HG02763 (cell line): ENCODE results near the gene FSHB.
"Not testable (repeated sequence)": the region's sequence is repeated elsewhere in the genome, so short reads cannot be mapped to it uniquely, and the experiment has no call there.

ENCODE experiments used
- ATAC-seq: cut with Tn5 transposase; IDR thresholded peaks from one replicate; pipeline ENCODE4 v1.9.1; 2021; ENCODE audit warnings: mild to moderate bottlenecking, moderate library complexity; ENCODE audit not compliant: unreplicated experiment

FSHB gene

GRCh38 chr11:30261821-30262220 is 31.0 kb downstream of the FSHB start:
- ATAC-seq: no peak

DNA sequence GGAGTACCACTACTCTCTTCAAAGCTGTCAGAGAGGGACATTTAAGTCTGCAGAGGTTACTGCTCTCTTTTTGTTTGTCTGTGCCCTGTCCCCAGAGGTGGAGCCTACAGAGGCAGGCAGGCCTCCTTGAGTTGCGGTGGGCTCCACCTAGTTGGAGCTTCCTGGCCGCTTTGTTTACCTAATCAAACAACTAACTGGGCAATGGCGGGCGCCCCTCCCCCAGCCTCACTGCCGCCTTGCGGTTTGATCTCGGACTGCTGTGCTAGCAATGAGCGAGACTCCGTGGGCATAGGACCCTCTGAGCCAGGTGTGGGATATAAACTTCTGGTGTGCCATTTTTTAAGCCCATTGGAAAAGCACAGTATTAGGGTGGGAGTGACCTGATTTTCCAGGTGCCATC is 37.8 kb downstream of the FSHB start:
- ATAC-seq: not testable (repeated sequence)

DNA sequence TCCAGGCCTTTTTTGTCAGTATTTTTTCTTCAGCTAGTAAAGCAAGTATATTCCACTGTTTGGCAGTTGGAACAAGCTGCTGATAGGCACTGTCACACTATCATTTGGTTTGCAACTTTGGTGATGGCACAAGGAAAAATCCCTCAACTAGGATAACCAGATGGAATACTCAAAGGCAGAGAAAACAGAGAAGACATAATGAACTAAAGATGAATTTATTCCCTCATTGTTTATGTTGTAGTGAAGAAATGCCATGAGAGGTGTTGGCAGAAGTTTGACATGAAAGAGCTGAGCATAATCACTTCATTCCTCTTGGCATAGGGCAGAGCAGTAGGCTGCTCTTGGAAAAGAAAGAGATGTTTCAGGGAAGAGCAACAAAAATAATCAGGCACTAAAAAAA is 39.9 kb downstream of the FSHB start:
- ATAC-seq: no peak

- no peak for ATAC-seq
These were observed 46.4 kb downstream of the FSHB start for GRCh38 chr11:30277176-30277575.

GRCh38 chr11:30279796-30280195 is 49.0 kb downstream of the FSHB start:
- no peak for ATAC-seq

DNA sequence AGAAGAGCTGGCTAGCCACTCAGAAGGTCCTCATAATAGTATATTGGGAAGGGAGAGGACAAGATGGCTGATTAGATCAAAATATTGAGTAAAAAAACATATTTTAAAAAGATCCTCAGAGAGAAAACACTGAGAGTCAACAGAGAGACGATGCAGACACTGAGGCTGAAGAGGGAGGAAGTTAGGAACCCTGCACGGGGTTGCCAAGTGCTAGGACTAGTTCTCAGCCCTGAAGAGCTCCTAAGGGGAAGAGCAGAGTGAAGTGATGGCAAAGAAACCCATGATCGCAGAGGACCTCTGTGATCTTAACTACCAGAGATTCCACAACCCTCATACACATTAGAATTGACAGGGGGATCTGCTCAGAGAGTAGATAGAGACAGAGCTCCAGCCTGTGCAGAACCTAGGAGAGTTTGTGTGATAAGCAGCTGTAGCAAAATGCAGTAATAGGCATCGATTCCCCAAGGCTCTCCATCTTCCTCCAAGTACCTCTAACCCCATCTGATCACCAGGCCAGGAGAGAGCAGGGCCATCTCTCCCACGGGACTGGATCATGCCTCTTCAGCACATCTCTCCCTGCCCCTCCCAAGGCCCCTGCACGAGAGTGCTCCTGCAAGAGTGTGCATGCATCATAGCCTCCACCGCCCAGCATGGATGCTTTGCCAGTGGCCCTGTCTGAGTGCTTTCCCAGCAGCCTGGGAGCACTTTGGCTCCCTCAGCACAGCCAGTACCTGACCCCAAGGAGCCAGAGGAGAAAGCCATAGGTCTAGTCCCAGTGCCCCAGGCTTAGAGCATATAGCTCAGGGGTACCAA is 50.9 kb downstream of the FSHB start:
- ATAC-seq: peak; percentile 26

DNA sequence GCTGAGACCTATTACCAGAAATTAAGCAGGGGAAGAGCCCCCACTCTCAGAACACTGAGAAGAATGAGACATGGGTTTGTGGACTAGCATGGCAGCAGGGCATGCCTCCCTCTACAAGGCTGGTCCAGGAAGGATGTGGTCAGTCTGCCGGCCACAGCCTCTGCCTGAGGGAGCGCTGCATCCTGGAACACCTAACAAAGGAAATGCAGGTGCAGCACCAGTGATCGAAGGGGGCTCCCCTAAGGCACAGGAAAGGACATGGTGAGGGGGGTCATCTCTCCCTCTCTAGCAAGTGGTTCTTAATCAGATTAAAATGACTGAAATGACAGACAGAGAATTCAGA is 51.4 kb downstream of the FSHB start:
- peak; percentile 91 for ATAC-seq
